Upper lobe of left lung (tissue), 6 donors: ENCODE results near the gene SYT8. TPM values are rescaled to one million over a fixed set of nuclear protein-coding genes. Genes with fewer than 3 reads are reported as not detected.
"Not testable (repeated sequence)": the region's sequence is repeated elsewhere in the genome, so short reads cannot be mapped to it uniquely, and the experiment has no call there.

Source experiments
- ATAC-seq, 2 donors: fragments of 200-7000 bp; cut with Tn5 transposase; one replicate each; pipeline ENCODE4 v1.9.1; 2022; ENCODE audit warnings: mild to moderate bottlenecking in 2 of 2, moderate library complexity in 2 of 2; ENCODE audit not compliant: low FRiP score in 2 of 2
- DNase-seq, 2 donors: peaks; one replicate each; pipeline ENCODE4 v3.0.0-alpha.2; 2019 to 2020
- H3K27ac ChIP-seq, 4 donors: fragments of 200-600 bp; sonication (generic); one replicate each; pipeline ENCODE4 v1.5.1; 2016 to 2019
- H3K27me3 ChIP-seq, 4 donors: fragments of 200-600 bp; sonication (generic); one replicate each; pipeline ENCODE4 v1.5.1; 2017 to 2019
- H3K36me3 ChIP-seq, 4 donors: fragments of 200-600 bp; sonication (generic); one replicate each; pipeline ENCODE4 v1.5.1; 2016 to 2019
- H3K4me1 ChIP-seq, 4 donors: fragments of 200-600 bp; sonication (generic); one replicate each; pipeline ENCODE4 v1.5.1; 2018 to 2019
- H3K4me3 ChIP-seq, 4 donors: fragments of 200-600 bp; sonication (generic); one replicate each; pipeline ENCODE4 v1.5.1; 2017 to 2019; ENCODE audit warnings: mild to moderate bottlenecking in 2 of 4, moderate library complexity in 1 of 4
- H3K9me3 ChIP-seq, 4 donors: fragments of 200-600 bp; sonication (generic); one replicate each; pipeline ENCODE4 v1.5.1; 2018 to 2019
- EP300 ChIP-seq, 4 donors: sonication (generic); formaldehyde crosslinking; IDR thresholded peaks; one replicate each; pipeline ENCODE4 v1.5.1; 2017; ENCODE audit warnings: antibody characterized with exemption in 4 of 4, control low read depth in 2 of 4
- POLR2A ChIP-seq, 4 donors: fragments of 450-650 bp; IDR thresholded peaks; one replicate each; pipeline ENCODE4 v1.5.1; 2016 to 2017; ENCODE audit warnings: antibody characterized with exemption in 4 of 4, mild to moderate bottlenecking in 2 of 4
- POLR2AphosphoS5 ChIP-seq, 2 donors: sonication (generic); formaldehyde crosslinking; IDR thresholded peaks; one replicate each; pipeline ENCODE4 v1.5.1; 2017; ENCODE audit warnings: antibody characterized with exemption in 2 of 2
- WGBS, 2 donors: methylation state at CpG; one replicate each; pipeline ENCODE4 v1.1.5; 2017 to 2018; 5-methylcytosine and 5-hydroxymethylcytosine counted together
- total RNA-seq, 6 donors: library from RNA; depleted of rRNA in 4 of 6; stranded (reverse); fragments of >200 nt in 4 of 6; gene quantifications; one replicate each; pipeline versions ENCODE4 v1.1.0 to v1.2.1, GENCODE V29; 2016 to 2021
- TF ChIP-seq, protein P1 (sequence below), 6 experiments: fragments of 450-650 bp in 4 of 6; fragments of 200-600 bp in 2 of 6; sonication (generic) in 2 of 6; IDR thresholded peaks; one replicate each; pipeline ENCODE4 v1.5.1; 2016 to 2019; ENCODE audit warnings: antibody characterized with exemption in 6 of 6
- donor health status: DM: no; HTN: no; CAD: no; lungs with moderate emphysema.
- donor health status: DM: no; HTN: yes; CAD: no; lungs with severe emphysema.

The SYT8 gene
- total RNA-seq, 6 donors from 2014 or later: 7.4 to 31.3 (median 22.9) TPM

DNA sequence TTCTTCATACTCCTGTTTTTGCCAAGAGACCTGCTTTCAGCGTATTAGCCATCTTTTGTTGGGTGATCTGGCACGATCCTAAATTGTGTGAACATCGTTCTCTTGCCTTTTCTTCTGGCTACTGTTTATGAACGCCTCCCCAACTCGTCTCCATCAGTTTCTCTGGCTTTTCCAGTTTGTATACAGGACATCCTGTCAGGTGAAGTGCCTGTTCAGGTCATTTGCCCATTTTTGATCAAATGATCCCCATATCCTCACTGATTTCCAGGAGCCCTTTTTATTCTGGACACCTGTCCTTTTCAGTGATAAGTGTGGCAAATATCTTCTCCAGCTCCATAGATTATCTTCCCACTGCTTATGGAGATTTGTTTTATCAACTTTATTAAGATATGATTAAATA lies 22.5 kb upstream of the SYT8 start:
- WGBS, 2 donors: 83 to 87% methylated on average over 5 of the region's 5 CpGs
- Histone ChIP-seq H3K4me1 (no peaks in the 10 kb centered on the region), H3K27me3 (no peaks in the 10 kb centered on the region), H3K27ac (no peak overlapping the region), H3K36me3 (no peaks in the 10 kb centered on the region), H3K4me3 (no peak overlapping the region), H3K9me3 (no peaks in the 10 kb centered on the region)
- DNase-seq (no peak), ATAC-seq (no peak)
- no peak for TF ChIP-seq POLR2A (IDR thresholded peaks at IDR 0.05)
- TF ChIP-seq, protein P1, sequence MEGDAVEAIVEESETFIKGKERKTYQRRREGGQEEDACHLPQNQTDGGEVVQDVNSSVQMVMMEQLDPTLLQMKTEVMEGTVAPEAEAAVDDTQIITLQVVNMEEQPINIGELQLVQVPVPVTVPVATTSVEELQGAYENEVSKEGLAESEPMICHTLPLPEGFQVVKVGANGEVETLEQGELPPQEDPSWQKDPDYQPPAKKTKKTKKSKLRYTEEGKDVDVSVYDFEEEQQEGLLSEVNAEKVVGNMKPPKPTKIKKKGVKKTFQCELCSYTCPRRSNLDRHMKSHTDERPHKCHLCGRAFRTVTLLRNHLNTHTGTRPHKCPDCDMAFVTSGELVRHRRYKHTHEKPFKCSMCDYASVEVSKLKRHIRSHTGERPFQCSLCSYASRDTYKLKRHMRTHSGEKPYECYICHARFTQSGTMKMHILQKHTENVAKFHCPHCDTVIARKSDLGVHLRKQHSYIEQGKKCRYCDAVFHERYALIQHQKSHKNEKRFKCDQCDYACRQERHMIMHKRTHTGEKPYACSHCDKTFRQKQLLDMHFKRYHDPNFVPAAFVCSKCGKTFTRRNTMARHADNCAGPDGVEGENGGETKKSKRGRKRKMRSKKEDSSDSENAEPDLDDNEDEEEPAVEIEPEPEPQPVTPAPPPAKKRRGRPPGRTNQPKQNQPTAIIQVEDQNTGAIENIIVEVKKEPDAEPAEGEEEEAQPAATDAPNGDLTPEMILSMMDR (IDR thresholded peaks at IDR 0.05): no peak
- TF ChIP-seq POLR2AphosphoS5 (IDR thresholded peaks at IDR 0.05): no peak
- no peak for TF ChIP-seq EP300 (IDR thresholded peaks at IDR 0.05)

DNA sequence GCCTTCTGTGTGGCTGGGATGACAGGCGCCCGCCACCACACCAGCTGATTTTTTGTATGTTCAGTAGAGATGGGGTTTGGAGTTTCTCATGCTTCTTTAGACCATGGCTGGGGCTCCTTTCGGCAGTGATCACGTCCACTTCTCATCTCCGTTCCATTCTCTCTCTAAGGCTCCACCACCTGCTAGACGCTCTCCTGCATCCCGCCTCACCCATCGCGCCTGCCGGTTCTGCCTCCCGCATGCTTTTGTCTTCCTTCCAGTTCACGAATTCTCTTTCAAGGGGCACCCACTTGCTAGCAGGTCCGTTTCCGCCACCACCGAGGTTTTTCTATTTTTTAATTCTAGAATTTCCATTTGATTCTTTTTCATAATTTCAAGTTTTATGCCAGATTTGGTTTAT lies 22.0 kb upstream of the SYT8 start:
- 87 to 90% methylated on average over 15 of the region's 15 CpGs for WGBS, 2 donors
- Histone ChIP-seq H3K27ac (no peak overlapping the region), H3K4me3 (no peak overlapping the region), H3K9me3 (peaks cover 0 to 3% (median 0%) of the 10 kb centered on the region in 4 donors), H3K36me3 (no peaks in the 10 kb centered on the region), H3K4me1 (no peaks in the 10 kb centered on the region), H3K27me3 (no peaks in the 10 kb centered on the region)
- TF ChIP-seq, protein P1 (IDR thresholded peaks at IDR 0.05): no peak
- no peak for ATAC-seq
- DNase-seq: no peak

DNA sequence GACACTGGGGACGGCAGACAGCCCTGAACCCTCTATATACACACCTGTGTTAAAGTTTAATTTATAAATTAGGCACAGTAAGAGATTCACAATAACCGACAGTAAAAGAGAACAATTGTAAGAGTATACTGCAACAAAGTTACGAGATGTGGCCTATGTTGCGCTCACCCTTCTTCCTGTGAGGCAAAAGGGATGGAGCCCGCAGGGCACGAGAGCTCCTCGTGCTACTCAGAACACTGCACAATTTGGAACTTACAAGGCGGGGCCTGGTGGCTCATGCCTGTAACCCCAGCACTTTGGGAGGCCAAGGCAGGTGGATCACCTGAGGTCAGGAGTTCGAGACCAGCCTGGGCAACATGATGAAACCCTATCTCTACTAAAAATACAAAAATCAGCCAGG lies 21.4 kb upstream of the SYT8 start:
- WGBS, 2 donors: 74 to 83% methylated on average over 9 of the region's 9 CpGs

DNA sequence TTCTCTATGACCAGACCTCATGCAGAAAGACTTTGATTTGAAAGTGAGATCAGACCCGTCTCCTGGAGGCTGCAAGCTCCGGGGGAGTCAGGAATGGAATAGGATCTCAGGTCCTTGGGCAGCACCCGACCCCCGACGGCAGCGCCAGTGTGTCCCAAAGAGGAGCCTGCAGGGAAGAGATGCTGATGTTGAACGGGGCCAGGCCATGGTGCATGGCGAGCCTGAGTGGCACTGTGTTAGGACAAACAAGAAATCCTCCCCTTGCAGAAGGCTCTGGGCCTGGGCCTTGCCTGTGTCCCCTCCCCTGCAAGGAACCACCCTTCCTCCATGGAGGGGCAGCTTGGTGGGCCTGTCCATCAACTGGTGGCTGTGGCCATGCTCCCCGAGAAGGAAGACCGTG lies 20.1 kb upstream of the SYT8 start:
- no peaks in the 10 kb centered on the region for H3K4me1 ChIP-seq
- H3K4me3 ChIP-seq: no peak overlapping the region
- TF ChIP-seq POLR2A (IDR thresholded peaks at IDR 0.05) (no peak), POLR2AphosphoS5 (IDR thresholded peaks at IDR 0.05) (no peak), EP300 (IDR thresholded peaks at IDR 0.05) (no peak)
- TF ChIP-seq, protein P1 (IDR thresholded peaks at IDR 0.05): no peak
- peaks cover 0 to 17% (median 7%) of the 10 kb centered on the region in 4 donors for H3K9me3 ChIP-seq
- DNase-seq: no peak
- WGBS, 2 donors: 77 to 90% methylated on average over 3 to 10 of the region's 10 CpGs
- no peaks in the 10 kb centered on the region for H3K36me3 ChIP-seq
- no peak overlapping the region for H3K27ac ChIP-seq
- no peak for ATAC-seq
- no peaks in the 10 kb centered on the region for H3K27me3 ChIP-seq

More for the DNA sequence above, 21.4 kb upstream of the SYT8 start:
- ATAC-seq, H3K4me1 ChIP-seq, H3K4me3 ChIP-seq, DNase-seq, H3K36me3 ChIP-seq, H3K27me3 ChIP-seq, H3K27ac ChIP-seq, H3K9me3 ChIP-seq: not testable (repeated sequence)

DNA sequence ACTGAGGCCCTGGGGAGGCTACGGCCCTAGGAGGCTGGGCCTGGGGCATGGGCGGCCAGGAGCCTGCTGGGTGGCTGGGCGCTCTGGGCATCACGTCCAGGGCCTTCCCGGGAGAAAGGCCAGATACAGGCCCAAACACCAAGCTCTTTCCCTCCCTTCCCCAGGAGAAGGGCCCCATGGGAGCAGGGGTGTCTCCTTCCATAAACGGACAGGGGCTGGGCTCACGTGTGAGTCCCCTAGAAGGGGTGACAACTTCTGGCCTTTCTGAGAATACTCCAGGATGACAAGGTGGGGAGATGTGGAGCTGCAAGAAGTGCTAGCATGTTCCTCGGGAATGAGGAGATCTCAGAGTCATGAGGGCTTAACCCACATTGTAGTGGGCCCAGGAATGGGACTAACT lies 19.5 kb upstream of the SYT8 start:
- WGBS, 2 donors: 87 to 93% methylated on average over 6 to 8 of the region's 8 CpGs
- ATAC-seq (no peak), DNase-seq (no peak)
- H3K27me3 ChIP-seq: no peaks in the 10 kb centered on the region
- H3K4me1 ChIP-seq: no peaks in the 10 kb centered on the region
- no peak for TF ChIP-seq POLR2AphosphoS5 (IDR thresholded peaks at IDR 0.05)
- no peak for TF ChIP-seq POLR2A (IDR thresholded peaks at IDR 0.05)
- no peak for TF ChIP-seq EP300 (IDR thresholded peaks at IDR 0.05)
- TF ChIP-seq, protein P1 (IDR thresholded peaks at IDR 0.05): no peak
- H3K27ac ChIP-seq: no peak overlapping the region
- peaks cover 0 to 17% (median 7%) of the 10 kb centered on the region in 4 donors for H3K9me3 ChIP-seq
- no peaks in the 10 kb centered on the region for H3K36me3 ChIP-seq
- no peak overlapping the region for H3K4me3 ChIP-seq
